Tibial nerve (tissue), 4 donors: Measurements from ENCODE around the gene ZNF335.

ENCODE experiments used
- CTCF ChIP-seq, 5 experiments: fragments of 200-600 bp in 3 of 5; fragments of 450-650 bp in 2 of 5; sonication (generic) in 3 of 5; IDR thresholded peaks; one replicate each; pipeline ENCODE4 v1.5.1; 2016 to 2019; ENCODE audit warnings: antibody characterized with exemption in 5 of 5, mild to moderate bottlenecking in 3 of 5, moderate library complexity in 2 of 5
- EP300 ChIP-seq, 2 donors: sonication (generic); formaldehyde crosslinking; IDR thresholded peaks; one replicate each; pipeline ENCODE4 v1.6.1; 2017; ENCODE audit warnings: antibody characterized with exemption in 2 of 2, mild to moderate bottlenecking in 1 of 2
- POLR2A ChIP-seq, 2 donors: fragments of 450-650 bp; IDR thresholded peaks; one replicate each; pipeline ENCODE4 v1.6.1; 2017; ENCODE audit warnings: antibody characterized with exemption in 2 of 2, mild to moderate bottlenecking in 2 of 2, moderate library complexity in 2 of 2

GRCh38 chr20:45921337-45922189 is 50.4 kb downstream of the ZNF335 start:
- TF ChIP-seq EP300 (IDR thresholded peaks at IDR 0.05) (no peak), POLR2A (IDR thresholded peaks at IDR 0.05) (no peak), CTCF (IDR thresholded peaks at IDR 0.05) (no peak)
